ENCODE results near the gene CACNA1D. TPM values are rescaled to one million over a fixed set of nuclear protein-coding genes. Genes with fewer than 3 reads are reported as not detected.

The CACNA1D gene
- polyA plus RNA-seq, 4 donors, result 2.2 to 133 (median 6.2) TPM

- no peak for DNase-seq
- Histone ChIP-seq H3K36me3 (ENCODE audit: control insufficient read depth in 3 of 3, insufficient read depth in 2 of 3, low read depth in 1 of 3, low read length in 3 of 3) (peaks cover 0 to 30% (median 0%) of the 10 kb centered on the region in 3 donors), H3K27ac (ENCODE audit: low read depth in 1 of 3, low read length in 2 of 3) (no peak overlapping the region), H3K4me1 (ENCODE audit: control insufficient read depth in 3 of 3, insufficient read depth in 2 of 3, low read depth in 1 of 3, low read length in 2 of 3) (peaks cover 0 to 9% (median 0%) of the 10 kb centered on the region in 3 donors), H3K27me3 (ENCODE audit: control insufficient read depth in 3 of 3, insufficient read depth in 3 of 3, low read length in 3 of 3) (no peaks in the 10 kb centered on the region), H3K9me3 (ENCODE audit: control insufficient read depth in 2 of 2, insufficient read depth in 1 of 2, low read depth in 1 of 2, low read length in 1 of 2) (no peaks in the 10 kb centered on the region), H3K4me3 (ENCODE audit: low read depth in 1 of 3, low read length in 3 of 3) (no peak overlapping the region)
- 82 to 86% (median 84%) methylated on average over 1 of the region's 1 CpG for WGBS, 3 donors
- no peak for FAIRE-seq
These were observed 334.2 kb downstream of the CACNA1D start for GRCh38 chr3:53828581-53828980.

GRCh38 chr3:53829605-53830004, 335.2 kb downstream of the CACNA1D start:
- H3K27ac ChIP-seq (ENCODE audit: low read depth in 1 of 3, low read length in 2 of 3), result no peak overlapping the region

GRCh38 chr3:53830944-53831343, 336.5 kb downstream of the CACNA1D start:
- H3K9me3 ChIP-seq (ENCODE audit: control insufficient read depth in 2 of 2, insufficient read depth in 1 of 2, low read depth in 1 of 2, low read length in 1 of 2), result no peaks in the 10 kb centered on the region
- no peak overlapping the region for H3K27ac ChIP-seq (ENCODE audit: low read depth in 1 of 3, low read length in 2 of 3)
- no peak overlapping the region for H3K4me3 ChIP-seq (ENCODE audit: low read depth in 1 of 3, low read length in 3 of 3)
- H3K36me3 ChIP-seq (ENCODE audit: control insufficient read depth in 3 of 3, insufficient read depth in 2 of 3, low read depth in 1 of 3, low read length in 3 of 3), result peaks cover 0 to 36% (median 0%) of the 10 kb centered on the region in 3 donors
- DNase-seq (no peak), FAIRE-seq (no peak)
- no peaks in the 10 kb centered on the region for H3K27me3 ChIP-seq (ENCODE audit: control insufficient read depth in 3 of 3, insufficient read depth in 3 of 3, low read length in 3 of 3)
- WGBS, 3 donors, result 85 to 91% (median 90%) methylated on average over 6 of the region's 6 CpGs
- H3K4me1 ChIP-seq (ENCODE audit: control insufficient read depth in 3 of 3, insufficient read depth in 2 of 3, low read depth in 1 of 3, low read length in 2 of 3), result peaks cover 0 to 2% (median 0%) of the 10 kb centered on the region in 3 donors

More at GRCh38 chr3:53829605-53830004, 335.2 kb downstream of the CACNA1D start:
- 66 to 73% (median 69%) methylated on average over 2 of the region's 2 CpGs for WGBS, 3 donors
- no peak overlapping the region for H3K4me3 ChIP-seq (ENCODE audit: low read depth in 1 of 3, low read length in 3 of 3)
- H3K27me3 ChIP-seq (ENCODE audit: control insufficient read depth in 3 of 3, insufficient read depth in 3 of 3, low read length in 3 of 3), result no peaks in the 10 kb centered on the region
- H3K9me3 ChIP-seq (ENCODE audit: control insufficient read depth in 2 of 2, insufficient read depth in 1 of 2, low read depth in 1 of 2, low read length in 1 of 2), result no peaks in the 10 kb centered on the region
- H3K36me3 ChIP-seq (ENCODE audit: control insufficient read depth in 3 of 3, insufficient read depth in 2 of 3, low read depth in 1 of 3, low read length in 3 of 3), result peaks cover 0 to 30% (median 0%) of the 10 kb centered on the region in 3 donors
- peaks cover 0 to 8% (median 0%) of the 10 kb centered on the region in 3 donors for H3K4me1 ChIP-seq (ENCODE audit: control insufficient read depth in 3 of 3, insufficient read depth in 2 of 3, low read depth in 1 of 3, low read length in 2 of 3)
- DNase-seq (no peak), FAIRE-seq (no peak)

GRCh38 chr3:53833053-53833645, 338.7 kb downstream of the CACNA1D start:
- Histone ChIP-seq H3K27ac (ENCODE audit: low read depth in 1 of 3, low read length in 2 of 3) (no peak overlapping the region), H3K36me3 (ENCODE audit: control insufficient read depth in 3 of 3, insufficient read depth in 2 of 3, low read depth in 1 of 3, low read length in 3 of 3) (peaks cover 0 to 51% (median 0%) of the 10 kb centered on the region in 3 donors), H3K9me3 (ENCODE audit: control insufficient read depth in 2 of 2, insufficient read depth in 1 of 2, low read depth in 1 of 2, low read length in 1 of 2) (no peaks in the 10 kb centered on the region), H3K4me3 (ENCODE audit: low read depth in 1 of 3, low read length in 3 of 3) (no peak overlapping the region), H3K27me3 (ENCODE audit: control insufficient read depth in 3 of 3, insufficient read depth in 3 of 3, low read length in 3 of 3) (no peaks in the 10 kb centered on the region), H3K4me1 (ENCODE audit: control insufficient read depth in 3 of 3, insufficient read depth in 2 of 3, low read depth in 1 of 3, low read length in 2 of 3) (peaks cover 0 to 2% (median 0%) of the 10 kb centered on the region in 3 donors)
- DNase-seq (no peak), FAIRE-seq (no peak)
- 85 to 87% (median 85%) methylated on average over 9 of the region's 9 CpGs for WGBS, 3 donors

- Histone ChIP-seq H3K4me1 (ENCODE audit: control insufficient read depth in 3 of 3, insufficient read depth in 2 of 3, low read depth in 1 of 3, low read length in 2 of 3) (peaks cover 0 to 2% (median 0%) of the 10 kb centered on the region in 3 donors), H3K27ac (ENCODE audit: low read depth in 1 of 3, low read length in 2 of 3) (no peak overlapping the region), H3K27me3 (ENCODE audit: control insufficient read depth in 3 of 3, insufficient read depth in 3 of 3, low read length in 3 of 3) (no peaks in the 10 kb centered on the region), H3K9me3 (ENCODE audit: control insufficient read depth in 2 of 2, insufficient read depth in 1 of 2, low read depth in 1 of 2, low read length in 1 of 2) (no peaks in the 10 kb centered on the region), H3K4me3 (ENCODE audit: low read depth in 1 of 3, low read length in 3 of 3) (no peak overlapping the region), H3K36me3 (ENCODE audit: control insufficient read depth in 3 of 3, insufficient read depth in 2 of 3, low read depth in 1 of 3, low read length in 3 of 3) (peaks cover 0 to 56% (median 0%) of the 10 kb centered on the region in 3 donors)
- WGBS, 3 donors, result 83 to 85% (median 83%) methylated on average over 5 of the region's 5 CpGs
- DNase-seq (no peak), FAIRE-seq (no peak)
These were observed 339.3 kb downstream of the CACNA1D start for GRCh38 chr3:53833700-53834099.

- Histone ChIP-seq H3K27me3 (ENCODE audit: control insufficient read depth in 3 of 3, insufficient read depth in 3 of 3, low read length in 3 of 3) (no peaks in the 10 kb centered on the region), H3K4me1 (ENCODE audit: control insufficient read depth in 3 of 3, insufficient read depth in 2 of 3, low read depth in 1 of 3, low read length in 2 of 3) (no peaks in the 10 kb centered on the region), H3K9me3 (ENCODE audit: control insufficient read depth in 2 of 2, insufficient read depth in 1 of 2, low read depth in 1 of 2, low read length in 1 of 2) (no peaks in the 10 kb centered on the region), H3K36me3 (ENCODE audit: control insufficient read depth in 3 of 3, insufficient read depth in 2 of 3, low read depth in 1 of 3, low read length in 3 of 3) (peaks cover 0 to 60% (median 0%) of the 10 kb centered on the region in 3 donors), H3K4me3 (ENCODE audit: low read depth in 1 of 3, low read length in 3 of 3) (no peak overlapping the region), H3K27ac (ENCODE audit: low read depth in 1 of 3, low read length in 2 of 3) (no peak overlapping the region)
- 87 to 97% (median 95%) methylated on average over 6 of the region's 6 CpGs for WGBS, 3 donors
- DNase-seq, result no peak
- no peak for FAIRE-seq
These were observed 340.2 kb downstream of the CACNA1D start for GRCh38 chr3:53834429-53835095.

GRCh38 chr3:53835257-53835656, 340.8 kb downstream of the CACNA1D start:
- Histone ChIP-seq H3K4me3 (ENCODE audit: low read depth in 1 of 3, low read length in 3 of 3) (no peak overlapping the region), H3K9me3 (ENCODE audit: control insufficient read depth in 2 of 2, insufficient read depth in 1 of 2, low read depth in 1 of 2, low read length in 1 of 2) (no peaks in the 10 kb centered on the region), H3K27me3 (ENCODE audit: control insufficient read depth in 3 of 3, insufficient read depth in 3 of 3, low read length in 3 of 3) (no peaks in the 10 kb centered on the region), H3K36me3 (ENCODE audit: control insufficient read depth in 3 of 3, insufficient read depth in 2 of 3, low read depth in 1 of 3, low read length in 3 of 3) (peaks cover 0 to 63% (median 0%) of the 10 kb centered on the region in 3 donors), H3K4me1 (ENCODE audit: control insufficient read depth in 3 of 3, insufficient read depth in 2 of 3, low read depth in 1 of 3, low read length in 2 of 3) (no peaks in the 10 kb centered on the region), H3K27ac (ENCODE audit: low read depth in 1 of 3, low read length in 2 of 3) (no peak overlapping the region)
- no peak for FAIRE-seq
- 69 to 90% (median 79%) methylated on average over 1 of the region's 1 CpG for WGBS, 3 donors
- no peak for DNase-seq

- Histone ChIP-seq H3K9me3 (ENCODE audit: control insufficient read depth in 2 of 2, insufficient read depth in 1 of 2, low read depth in 1 of 2, low read length in 1 of 2) (no peaks in the 10 kb centered on the region), H3K27ac (ENCODE audit: low read depth in 1 of 3, low read length in 2 of 3) (no peak overlapping the region), H3K27me3 (ENCODE audit: control insufficient read depth in 3 of 3, insufficient read depth in 3 of 3, low read length in 3 of 3) (no peaks in the 10 kb centered on the region), H3K36me3 (ENCODE audit: control insufficient read depth in 3 of 3, insufficient read depth in 2 of 3, low read depth in 1 of 3, low read length in 3 of 3) (peaks cover 0 to 57% (median 0%) of the 10 kb centered on the region in 3 donors), H3K4me1 (ENCODE audit: control insufficient read depth in 3 of 3, insufficient read depth in 2 of 3, low read depth in 1 of 3, low read length in 2 of 3) (peaks cover 0 to 3% (median 0%) of the 10 kb centered on the region in 3 donors), H3K4me3 (ENCODE audit: low read depth in 1 of 3, low read length in 3 of 3) (no peak overlapping the region)
- no peak for FAIRE-seq
- WGBS, 3 donors, result 94 to 97% (median 96%) methylated on average over 9 of the region's 9 CpGs
- no peak for DNase-seq
These were observed 341.9 kb downstream of the CACNA1D start for GRCh38 chr3:53836084-53836872.
